Mesenchymal stem cell (in vitro differentiated cells and primary cell): ENCODE data around the gene CEP152.

ENCODE experiments used
- DNase-seq: peaks from one replicate; pipeline ENCODE4 v3.0.0-alpha.2; 2013
- H2AFZ ChIP-seq: one replicate; pipeline ENCODE4 v1.6.1; 2013; ENCODE audit warnings: low read depth, mild to moderate bottlenecking, control low read depth, inconsistent platforms, low read length, moderate library complexity
- H2AK5ac ChIP-seq: 2 replicates; pipeline ENCODE4 v1.6.1; 2013; ENCODE audit warnings: low read length, moderate library complexity, mild to moderate bottlenecking, inconsistent platforms; ENCODE audit not compliant: severe bottlenecking
- H2BK120ac ChIP-seq: one replicate; pipeline ENCODE4 v1.6.1; 2013; ENCODE audit warnings: low read depth, mild to moderate bottlenecking, inconsistent platforms, low read length, moderate library complexity
- H2BK12ac ChIP-seq, 2 experiments: one replicate each; pipeline ENCODE4 v1.6.1; 2013; ENCODE audit warnings: inconsistent platforms in 2 of 2, low read length in 2 of 2, mild to moderate bottlenecking in 2 of 2, moderate library complexity in 2 of 2, control low read depth in 1 of 2
- H2BK15ac ChIP-seq: one replicate; pipeline ENCODE4 v1.6.1; 2013; ENCODE audit warnings: mild to moderate bottlenecking, low read depth, inconsistent platforms; ENCODE audit not compliant: poor library complexity, severe bottlenecking
- H2BK5ac ChIP-seq: 2 replicates; pipeline ENCODE4 v1.6.1; 2013; ENCODE audit warnings: low read depth, mild to moderate bottlenecking, low read length, control low read depth, inconsistent platforms; ENCODE audit not compliant: poor library complexity, severe bottlenecking
- H3K14ac ChIP-seq, 2 experiments: one replicate each; pipeline ENCODE4 v1.6.1; 2013; ENCODE audit warnings: inconsistent platforms in 2 of 2, low read length in 2 of 2, control low read depth in 1 of 2, mild to moderate bottlenecking in 1 of 2, moderate library complexity in 1 of 2
- H3K18ac ChIP-seq, 2 experiments: one replicate each; pipeline ENCODE4 v1.6.1; 2013; ENCODE audit warnings: inconsistent platforms in 2 of 2, low read length in 2 of 2, control low read depth in 1 of 2, low read depth in 1 of 2, mild to moderate bottlenecking in 1 of 2
- H3K23ac ChIP-seq, 2 experiments: one replicate each; pipeline ENCODE4 v1.6.1; 2013; ENCODE audit warnings: inconsistent platforms in 2 of 2, low read length in 2 of 2, mild to moderate bottlenecking in 2 of 2, moderate library complexity in 2 of 2, control low read depth in 1 of 2
- H3K27ac ChIP-seq: 2 replicates; pipeline ENCODE4 v1.5.1; 2013; ENCODE audit warnings: mild to moderate bottlenecking, moderate library complexity, low read length, control low read depth, inconsistent platforms; ENCODE audit not compliant: poor library complexity, severe bottlenecking
- H3K27me3 ChIP-seq, 2 experiments: 2 replicates each; pipeline versions ENCODE4 v1.6.1 to v1.7.0; 2013; ENCODE audit warnings: low read length in 2 of 2, mild to moderate bottlenecking in 2 of 2, moderate library complexity in 2 of 2, control low read depth in 1 of 2, inconsistent platforms in 1 of 2; ENCODE audit not compliant: control insufficient read depth in 1 of 2, insufficient read depth in 1 of 2
- H3K36me3 ChIP-seq, 2 experiments: 2 replicates each; pipeline versions ENCODE4 v1.6.1 to v1.7.0; 2013; ENCODE audit warnings: low read length in 2 of 2, control low read depth in 1 of 2, inconsistent platforms in 1 of 2, low read depth in 1 of 2, mild to moderate bottlenecking in 1 of 2; ENCODE audit not compliant: insufficient read depth in 2 of 2, control insufficient read depth in 1 of 2
- H3K4ac ChIP-seq, 2 experiments: one replicate each; pipeline ENCODE4 v1.6.1; 2013; ENCODE audit warnings: inconsistent platforms in 2 of 2, low read length in 2 of 2, mild to moderate bottlenecking in 2 of 2, moderate library complexity in 2 of 2, control low read depth in 1 of 2, low read depth in 1 of 2
- H3K4me1 ChIP-seq: 2 replicates; pipeline ENCODE4 v1.6.1; 2013; ENCODE audit warnings: low read depth, low read length, control low read depth; ENCODE audit not compliant: control insufficient read depth, insufficient read depth
- H3K4me2 ChIP-seq: 2 replicates; pipeline ENCODE4 v1.6.1; 2013; ENCODE audit warnings: low read length, mild to moderate bottlenecking, inconsistent platforms; ENCODE audit not compliant: poor library complexity, severe bottlenecking
- H3K4me3 ChIP-seq, 2 experiments: 2 replicates each; pipeline versions ENCODE4 v1.5.1 to v1.7.0; 2013; ENCODE audit warnings: low read length in 2 of 2, mild to moderate bottlenecking in 2 of 2, control low read depth in 1 of 2, low read depth in 1 of 2; ENCODE audit not compliant: insufficient read depth in 1 of 2
- H3K79me1 ChIP-seq: replicated peaks from 2 replicates; pipeline ENCODE4 v1.6.1; 2013; ENCODE audit warnings: mild to moderate bottlenecking, control low read depth, low read length, inconsistent platforms; ENCODE audit not compliant: poor library complexity, severe bottlenecking
- H3K9ac ChIP-seq: 2 replicates; pipeline ENCODE4 v1.7.0; 2013; ENCODE audit warnings: mild to moderate bottlenecking, low read length, moderate library complexity
- H3K9me3 ChIP-seq: 2 replicates; pipeline ENCODE4 v1.7.0; 2013; ENCODE audit warnings: mild to moderate bottlenecking, low read length; ENCODE audit not compliant: control insufficient read depth
- H4K8ac ChIP-seq: one replicate; pipeline ENCODE4 v1.6.1; 2013; ENCODE audit warnings: inconsistent platforms, mild to moderate bottlenecking, low read length, moderate library complexity
- H4K91ac ChIP-seq: one replicate; pipeline ENCODE4 v1.6.1; 2013; ENCODE audit warnings: mild to moderate bottlenecking, low read length, inconsistent platforms
- WGBS: methylation state at CpG from one replicate; pipeline ENCODE4 v1.1.7; 2013; ENCODE audit warnings: mixed read lengths; 5-methylcytosine and 5-hydroxymethylcytosine counted together

The CEP152 gene

GRCh38 chr15:48781017-48781416 is 29.9 kb downstream of the CEP152 start:
- no peak overlapping the region for H3K4me3 ChIP-seq
- no peak overlapping the region for H3K9ac ChIP-seq
- H3K4me1 ChIP-seq = no peaks in the 10 kb centered on the region
- no peak overlapping the region for H2BK12ac ChIP-seq
- H3K27ac ChIP-seq = no peak overlapping the region
- H2AK5ac ChIP-seq = no peak overlapping the region
- WGBS = 100% methylated on average over 1 of the region's 2 CpGs
- H3K23ac ChIP-seq = no peak overlapping the region
- H2BK120ac ChIP-seq = no peak overlapping the region
- no peak overlapping the region for H3K4ac ChIP-seq
- H3K79me1 ChIP-seq = peaks cover 1% of the 10 kb centered on the region
- H2BK5ac ChIP-seq = no peak overlapping the region
- H2BK15ac ChIP-seq = no peak overlapping the region
- no peak overlapping the region for H4K8ac ChIP-seq
- no peak overlapping the region for H3K4me2 ChIP-seq
- no peak overlapping the region for H3K14ac ChIP-seq
- no peak overlapping the region for H3K18ac ChIP-seq
- H2AFZ ChIP-seq = no peak overlapping the region
- H4K91ac ChIP-seq = no peak overlapping the region
- no peaks in the 10 kb centered on the region for H3K27me3 ChIP-seq
- DNase-seq = no peak
- peaks cover 4 to 21% of the 10 kb centered on the region in 2 experiments for H3K36me3 ChIP-seq
- no peaks in the 10 kb centered on the region for H3K9me3 ChIP-seq

GRCh38 chr15:48778331-48778730 is 32.5 kb downstream of the CEP152 start:
- Histone ChIP-seq H3K9me3 (no peaks in the 10 kb centered on the region), H3K4ac (no peak overlapping the region), H3K23ac (no peak overlapping the region), H4K91ac (no peak overlapping the region), H3K9ac (peak overlapping the region; percentile 78), H3K36me3 (peaks cover 4 to 20% of the 10 kb centered on the region in 2 experiments), H3K4me2 (no peak overlapping the region), H3K4me3 (peak overlapping the region in 1 of 2 experiments; percentile 47), H2AFZ (no peak overlapping the region), H3K18ac (no peak overlapping the region), H4K8ac (no peak overlapping the region), H3K4me1 (no peaks in the 10 kb centered on the region), H3K27me3 (no peaks in the 10 kb centered on the region), H2AK5ac (no peak overlapping the region), H2BK12ac (no peak overlapping the region), H2BK15ac (no peak overlapping the region), H3K27ac (no peak overlapping the region), H3K79me1 (no peaks in the 10 kb centered on the region), H2BK120ac (no peak overlapping the region), H3K14ac (no peak overlapping the region), H2BK5ac (no peak overlapping the region)
- DNase-seq = no peak
- WGBS = 88% methylated on average over 7 of the region's 10 CpGs

GRCh38 chr15:48777645-48778330 is 33.1 kb downstream of the CEP152 start:
- Histone ChIP-seq H3K14ac (no peak overlapping the region), H2AK5ac (no peak overlapping the region), H3K18ac (no peak overlapping the region), H3K4me2 (no peak overlapping the region), H3K4me3 (peak overlapping the region in 1 of 2 experiments; percentile 47), H3K27ac (no peak overlapping the region), H3K9ac (peak overlapping the region; percentile 78), H3K4ac (no peak overlapping the region), H2AFZ (no peak overlapping the region), H2BK12ac (no peak overlapping the region), H3K27me3 (no peaks in the 10 kb centered on the region), H4K91ac (no peak overlapping the region), H2BK15ac (no peak overlapping the region), H2BK5ac (no peak overlapping the region), H4K8ac (no peak overlapping the region), H3K36me3 (peaks cover 4 to 14% of the 10 kb centered on the region in 2 experiments), H3K4me1 (no peaks in the 10 kb centered on the region), H2BK120ac (no peak overlapping the region), H3K79me1 (peaks cover 1% of the 10 kb centered on the region), H3K9me3 (no peaks in the 10 kb centered on the region), H3K23ac (no peak overlapping the region)
- 86% methylated on average over 1 of the region's 1 CpG for WGBS
- no peak for DNase-seq

- no peak overlapping the region for H2BK15ac ChIP-seq
- DNase-seq = no peak
- no peak overlapping the region for H3K23ac ChIP-seq
- H3K4me3 ChIP-seq = no peak overlapping the region
- H3K27ac ChIP-seq = no peak overlapping the region
- no peaks in the 10 kb centered on the region for H3K4me1 ChIP-seq
- no peak overlapping the region for H2BK12ac ChIP-seq
- no peak overlapping the region for H3K4me2 ChIP-seq
- WGBS = 93% methylated on average over 1 of the region's 2 CpGs
- peaks cover 0 to 4% of the 10 kb centered on the region in 2 experiments for H3K36me3 ChIP-seq
- H3K14ac ChIP-seq = no peak overlapping the region
- no peak overlapping the region for H3K9ac ChIP-seq
- no peak overlapping the region for H2BK5ac ChIP-seq
- no peak overlapping the region for H2BK120ac ChIP-seq
- peaks cover 3% of the 10 kb centered on the region for H3K79me1 ChIP-seq
- H3K18ac ChIP-seq = no peak overlapping the region
- no peak overlapping the region for H4K91ac ChIP-seq
- H4K8ac ChIP-seq = no peak overlapping the region
- no peak overlapping the region for H3K4ac ChIP-seq
- H2AFZ ChIP-seq = no peak overlapping the region
- no peaks in the 10 kb centered on the region for H3K27me3 ChIP-seq
- H3K9me3 ChIP-seq = no peaks in the 10 kb centered on the region
- H2AK5ac ChIP-seq = no peak overlapping the region
Measured at GRCh38 chr15:48775546-48775945, 35.3 kb downstream of the CEP152 start.
